H9 (cell line): ENCODE results near the gene NID1. TPM values are rescaled to one million over a fixed set of nuclear protein-coding genes. Genes with fewer than 3 reads are reported as not detected.

Experiments
- DNase-seq: peaks from one replicate; pipeline ENCODE4 v3.0.0-alpha.2; 2017
- H2AFZ ChIP-seq: one replicate; pipeline ENCODE4 v1.6.1; 2013; ENCODE audit warnings: mild to moderate bottlenecking, low read length, control low read depth, moderate library complexity
- H2AK5ac ChIP-seq: 2 replicates; pipeline ENCODE4 v1.6.1; 2013; ENCODE audit warnings: low read length, control low read depth, mixed read lengths; ENCODE audit not compliant: insufficient read length
- H2BK120ac ChIP-seq: one replicate; pipeline ENCODE4 v1.6.1; 2013; ENCODE audit warnings: low read depth, mild to moderate bottlenecking, low read length, control low read depth, inconsistent platforms; ENCODE audit not compliant: poor library complexity, severe bottlenecking
- H2BK12ac ChIP-seq: 2 replicates; pipeline ENCODE4 v1.6.1; 2013; ENCODE audit warnings: low read length, control low read depth, mixed read lengths, low read depth; ENCODE audit not compliant: insufficient read length
- H2BK15ac ChIP-seq: 2 replicates; pipeline ENCODE4 v1.6.1; 2013; ENCODE audit warnings: low read depth, low read length, control low read depth
- H2BK20ac ChIP-seq: one replicate; pipeline ENCODE4 v1.6.1; 2013; ENCODE audit warnings: low read depth, mild to moderate bottlenecking, low read length, control low read depth, inconsistent platforms; ENCODE audit not compliant: poor library complexity, severe bottlenecking
- H2BK5ac ChIP-seq: 2 replicates; pipeline ENCODE4 v1.6.1; 2013; ENCODE audit warnings: low read length, control low read depth, mixed read lengths; ENCODE audit not compliant: insufficient read length
- H3K14ac ChIP-seq: 2 replicates; pipeline ENCODE4 v1.6.1; 2013; ENCODE audit warnings: low read length, control low read depth; ENCODE audit not compliant: insufficient read depth
- H3K18ac ChIP-seq: 2 replicates; pipeline ENCODE4 v1.6.1; 2013; ENCODE audit warnings: low read depth, mild to moderate bottlenecking, mixed read lengths, low read length, control low read depth; ENCODE audit not compliant: insufficient read length
- H3K23ac ChIP-seq: 2 replicates; pipeline ENCODE4 v1.6.1; 2013; ENCODE audit warnings: low read length, control low read depth, mixed read lengths, low read depth; ENCODE audit not compliant: insufficient read length
- H3K23me2 ChIP-seq: 2 replicates; pipeline ENCODE4 v1.6.1; 2013; ENCODE audit warnings: low read depth, mild to moderate bottlenecking, mixed read lengths, low read length, control low read depth; ENCODE audit not compliant: insufficient read length, poor library complexity, severe bottlenecking
- H3K27ac ChIP-seq: 2 replicates; pipeline ENCODE4 v1.5.1; 2013; ENCODE audit warnings: low read length, control low read depth, mixed read lengths, low read depth; ENCODE audit not compliant: insufficient read length
- H3K27me3 ChIP-seq: 2 replicates; pipeline ENCODE4 v1.6.1; 2013; ENCODE audit warnings: low read length, control low read depth, inconsistent platforms; ENCODE audit not compliant: insufficient read depth
- H3K4ac ChIP-seq: 2 replicates; pipeline ENCODE4 v1.6.1; 2013; ENCODE audit warnings: low read depth, mild to moderate bottlenecking, control low read depth, inconsistent platforms, low read length, moderate library complexity
- H3K4me1 ChIP-seq: 2 replicates; pipeline ENCODE4 v1.6.1; 2013; ENCODE audit warnings: low read length, control low read depth, inconsistent platforms; ENCODE audit not compliant: insufficient read depth
- H3K4me2 ChIP-seq: 2 replicates; pipeline ENCODE4 v1.6.1; 2013; ENCODE audit warnings: low read length, control low read depth, mixed read lengths; ENCODE audit not compliant: insufficient read length, insufficient read depth
- H3K56ac ChIP-seq: 2 replicates; pipeline ENCODE4 v1.6.1; 2013; ENCODE audit warnings: low read depth, mild to moderate bottlenecking, mixed read lengths, low read length, control low read depth; ENCODE audit not compliant: insufficient read length
- H3K79me1 ChIP-seq: 2 replicates; pipeline ENCODE4 v1.6.1; 2013; ENCODE audit warnings: low read depth, mild to moderate bottlenecking, moderate library complexity, low read length, control low read depth, inconsistent platforms; ENCODE audit not compliant: insufficient read depth, poor library complexity, severe bottlenecking
- H3K79me2 ChIP-seq: 2 replicates; pipeline ENCODE4 v1.6.1; 2013; ENCODE audit warnings: low read length, control low read depth, inconsistent platforms; ENCODE audit not compliant: insufficient read depth
- H3K9ac ChIP-seq: 2 replicates; pipeline ENCODE4 v1.6.1; 2013; ENCODE audit warnings: low read length, control low read depth, mixed read lengths; ENCODE audit not compliant: insufficient read length; ENCODE audit errors: extremely low read depth
- H3K9me3 ChIP-seq: one replicate; pipeline ENCODE4 v1.6.1; 2013; ENCODE audit warnings: low read depth, low read length, inconsistent platforms; ENCODE audit not compliant: control insufficient read depth
- H3T11ph ChIP-seq: one replicate; pipeline ENCODE4 v1.6.1; 2013; ENCODE audit warnings: mild to moderate bottlenecking, low read length, control low read depth, inconsistent platforms
- H4K20me1 ChIP-seq: one replicate; pipeline ENCODE4 v1.6.1; 2013; ENCODE audit not compliant: control insufficient read depth, insufficient read length, insufficient read depth
- H4K5ac ChIP-seq: 2 replicates; pipeline ENCODE4 v1.6.1; 2013; ENCODE audit warnings: low read depth, mild to moderate bottlenecking, mixed read lengths, low read length, control low read depth; ENCODE audit not compliant: insufficient read length
- H4K8ac ChIP-seq: replicated peaks from 2 replicates; pipeline ENCODE4 v1.6.1; 2013; ENCODE audit warnings: low read length, control low read depth, mixed read lengths, low read depth; ENCODE audit not compliant: insufficient read length
- H4K91ac ChIP-seq: 2 replicates; pipeline ENCODE4 v1.6.1; 2013; ENCODE audit warnings: low read depth, mild to moderate bottlenecking, moderate library complexity, mixed read lengths, low read length, control low read depth; ENCODE audit not compliant: insufficient read length
- H3K27ac Mint-ChIP-seq, 3 experiments: 2 replicates in 2 of 3; 3 replicates in 1 of 3; pipeline ENCODE4 v1.8.0; 2020 to 2021; ENCODE audit warnings: mixed read lengths in 3 of 3, mild to moderate bottlenecking in 1 of 3, moderate library complexity in 1 of 3
- H3K27me3 Mint-ChIP-seq: 2 replicates; pipeline ENCODE4 v1.8.0; 2021; ENCODE audit warnings: low read depth, mild to moderate bottlenecking, moderate library complexity, mixed read lengths
- H3K36me3 Mint-ChIP-seq, 3 experiments: 2 replicates in 2 of 3; 3 replicates in 1 of 3; pipeline ENCODE4 v1.8.0; 2020 to 2021; ENCODE audit warnings: low read depth in 3 of 3, mixed read lengths in 3 of 3; ENCODE audit not compliant: insufficient read depth in 1 of 3
- H3K4me1 Mint-ChIP-seq, 2 experiments: 2 replicates each; pipeline ENCODE4 v1.8.0; 2020; ENCODE audit warnings: mixed read lengths in 2 of 2
- H3K4me3 Mint-ChIP-seq, 2 experiments: 2 replicates in 1 of 2; 3 replicates in 1 of 2; pipeline ENCODE4 v1.8.0; 2020 to 2021; ENCODE audit warnings: mild to moderate bottlenecking in 2 of 2, mixed read lengths in 2 of 2, moderate library complexity in 1 of 2
- H3K9me3 Mint-ChIP-seq, 2 experiments: 2 replicates in 1 of 2; 3 replicates in 1 of 2; pipeline ENCODE4 v1.8.0; 2020; ENCODE audit warnings: mild to moderate bottlenecking in 2 of 2, mixed read lengths in 2 of 2, moderate library complexity in 1 of 2
- WGBS: extraction: QIAGEN DNeasy Blood & Tissue Kit; methylation state at CpG from one replicate; pipeline ENCODE4 v1.1.7; 2013; ENCODE audit warnings: missing lambda C conversion rate, low lambda C conversion rate, mixed read lengths; ENCODE audit not compliant: insufficient read length; ENCODE audit errors: extremely low coverage; 5-methylcytosine and 5-hydroxymethylcytosine counted together
- total RNA-seq: library from RNA; stranded (reverse); gene quantifications from 2 replicates; pipeline ENCODE4 v1.2.1, GENCODE V29; 2021
- TF ChIP-seq, protein P1 (sequence below): fragments of 200-600 bp; sonication (generic); conservative IDR thresholded peaks from 3 replicates; pipeline ENCODE4 v1.8.0; 2021; ENCODE audit warnings: antibody characterized with exemption, mild to moderate bottlenecking

Gene NID1
- total RNA-seq, 1 experiment from 2014 or later = 28.5 TPM

DNA sequence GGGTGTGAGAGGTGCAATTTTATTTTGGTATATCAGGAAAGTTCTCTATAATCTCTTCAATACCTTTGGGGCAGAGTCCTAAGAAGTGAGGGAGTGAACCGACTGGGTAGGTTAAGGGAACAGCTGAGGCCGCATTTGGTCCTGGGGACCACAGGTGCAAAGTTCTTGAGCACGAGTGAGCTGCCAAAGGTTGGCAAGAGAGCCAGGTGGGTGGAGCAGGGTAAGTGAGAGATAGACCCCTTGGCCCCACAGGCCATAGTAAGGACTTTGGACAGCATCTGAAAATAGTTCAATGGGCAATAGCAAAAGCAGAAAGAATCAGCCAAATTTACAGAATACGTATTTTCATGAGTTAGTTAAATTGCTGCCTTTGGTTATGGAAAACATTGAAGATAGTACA lies 11.0 kb upstream of the NID1 start:
- H2BK5ac ChIP-seq = no peak overlapping the region
- no peak overlapping the region for H3K4me2 ChIP-seq
- no peaks in the 10 kb centered on the region for H3K9me3 ChIP-seq
- H3K79me2 ChIP-seq = no peaks in the 10 kb centered on the region
- Mint-ChIP-seq H3K9me3 (peaks cover 3 to 5% of the 10 kb centered on the region in 2 experiments; a peak in 4 of 5 replicates), H3K27me3 (peaks cover 2% of the 10 kb centered on the region; the same call in 1 of the 2 replicates), H3K27ac (no peak overlapping the region), H3K4me1 (no peaks in the 10 kb centered on the region), H3K36me3 (no peaks in the 10 kb centered on the region), H3K4me3 (no peak overlapping the region)
- no peak overlapping the region for H3K56ac ChIP-seq
- H3K27me3 ChIP-seq = no peaks in the 10 kb centered on the region
- no peaks in the 10 kb centered on the region for H3K4me1 ChIP-seq
- H3K27ac ChIP-seq = no peak overlapping the region
- no peak overlapping the region for H3K18ac ChIP-seq
- H2BK12ac ChIP-seq = no peak overlapping the region
- no peak overlapping the region for H3K4ac ChIP-seq
- no peak overlapping the region for H3K23ac ChIP-seq
- H3K23me2 ChIP-seq = no peaks in the 10 kb centered on the region
- H2BK120ac ChIP-seq = no peak overlapping the region
- TF ChIP-seq, protein P1, sequence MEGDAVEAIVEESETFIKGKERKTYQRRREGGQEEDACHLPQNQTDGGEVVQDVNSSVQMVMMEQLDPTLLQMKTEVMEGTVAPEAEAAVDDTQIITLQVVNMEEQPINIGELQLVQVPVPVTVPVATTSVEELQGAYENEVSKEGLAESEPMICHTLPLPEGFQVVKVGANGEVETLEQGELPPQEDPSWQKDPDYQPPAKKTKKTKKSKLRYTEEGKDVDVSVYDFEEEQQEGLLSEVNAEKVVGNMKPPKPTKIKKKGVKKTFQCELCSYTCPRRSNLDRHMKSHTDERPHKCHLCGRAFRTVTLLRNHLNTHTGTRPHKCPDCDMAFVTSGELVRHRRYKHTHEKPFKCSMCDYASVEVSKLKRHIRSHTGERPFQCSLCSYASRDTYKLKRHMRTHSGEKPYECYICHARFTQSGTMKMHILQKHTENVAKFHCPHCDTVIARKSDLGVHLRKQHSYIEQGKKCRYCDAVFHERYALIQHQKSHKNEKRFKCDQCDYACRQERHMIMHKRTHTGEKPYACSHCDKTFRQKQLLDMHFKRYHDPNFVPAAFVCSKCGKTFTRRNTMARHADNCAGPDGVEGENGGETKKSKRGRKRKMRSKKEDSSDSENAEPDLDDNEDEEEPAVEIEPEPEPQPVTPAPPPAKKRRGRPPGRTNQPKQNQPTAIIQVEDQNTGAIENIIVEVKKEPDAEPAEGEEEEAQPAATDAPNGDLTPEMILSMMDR = no peak
- WGBS = no CpG with 5 or more reads among the region's 4 CpGs
- no peak overlapping the region for H4K8ac ChIP-seq
- no peak for DNase-seq
- no peak overlapping the region for H4K5ac ChIP-seq
- no peak overlapping the region for H2AFZ ChIP-seq
- no peak overlapping the region for H4K91ac ChIP-seq
- H4K20me1 ChIP-seq = no peaks in the 10 kb centered on the region
- no peak overlapping the region for H3K14ac ChIP-seq
- no peak overlapping the region for H2BK20ac ChIP-seq
- H3K9ac ChIP-seq = no peak overlapping the region
- no peak overlapping the region for H2BK15ac ChIP-seq
- H3K79me1 ChIP-seq = no peaks in the 10 kb centered on the region
- no peak overlapping the region for H2AK5ac ChIP-seq
- no peak overlapping the region for H3T11ph ChIP-seq
